SK-N-SH (cell line): ENCODE measurements around the gene STK32C. TPM values are rescaled to one million over a fixed set of nuclear protein-coding genes. Genes with fewer than 3 reads are reported as not detected.
A peak's percentile ranks its signal among the peaks of the same experiment; 100 is the strongest.

Source experiments
- CTCF ChIA-PET: fragments of 300-600, 350-600 bp; formaldehyde crosslinking; extraction: SDS; loops from one replicate; lab custom pipeline; 2021; lab: Yijun Ruan, JAX
- POLR2A ChIA-PET: fragments of 350-600 bp; sonication (Branson Sonifier 250); formaldehyde crosslinking; extraction: SDS; loops from one replicate; lab custom pipeline; 2020; ENCODE audit warnings: antibody characterized with exemption, inconsistent platforms; lab: Yijun Ruan, JAX
- DNase-seq: peaks from one replicate; pipeline ENCODE4 v3.0.0; 2012
- H2AFZ ChIP-seq: fragments of 200-600 bp; sonication (generic); 2 replicates; pipeline ENCODE4 v1.8.1; 2016; ENCODE audit warnings: antibody characterized with exemption, mild to moderate bottlenecking, low read depth
- H3F3A ChIP-seq: fragments of 200-600 bp; sonication (generic); replicated peaks from 2 replicates; pipeline ENCODE3; 2016; ENCODE audit warnings: antibody characterized with exemption, mild to moderate bottlenecking; ENCODE audit not compliant: insufficient read depth
- H3K27ac ChIP-seq, 2 experiments: fragments of 200-500 bp in 1 of 2; fragments of 200-600 bp in 1 of 2; sonication (Bioruptor generic) in 1 of 2; sonication (generic), shearing (Covaris generic) in 1 of 2; 2 replicates each; pipeline versions ENCODE4 v1.5.1 to v1.6.1; 2014 to 2016; ENCODE audit warnings: low read depth in 2 of 2, inconsistent platforms in 1 of 2, low read length in 1 of 2, mild to moderate bottlenecking in 1 of 2, mixed read lengths in 1 of 2
- H3K27me3 ChIP-seq: fragments of 200-600 bp; sonication (generic), shearing (Covaris generic); 2 replicates; pipeline ENCODE4 v1.6.1; 2016; ENCODE audit warnings: mixed run types; ENCODE audit not compliant: insufficient read depth
- H3K36me3 ChIP-seq, 2 experiments: fragments of 200-500 bp in 1 of 2; fragments of 200-600 bp in 1 of 2; sonication (Bioruptor generic) in 1 of 2; sonication (generic) in 1 of 2; replicated peaks in 1 of 2; 2 replicates each; pipeline versions ENCODE3 to v1.5.1; 2014 to 2016; ENCODE audit warnings: low read length in 1 of 2, mild to moderate bottlenecking in 1 of 2; ENCODE audit not compliant: insufficient read depth in 2 of 2, control insufficient read depth in 1 of 2
- H3K4me1 ChIP-seq, 2 experiments: fragments of 200-500 bp in 1 of 2; fragments of 200-600 bp in 1 of 2; sonication (Bioruptor generic) in 1 of 2; sonication (generic), shearing (Covaris generic) in 1 of 2; 2 replicates each; pipeline versions ENCODE4 v1.5.1 to v1.6.1; 2014 to 2016; ENCODE audit warnings: low read depth in 1 of 2, low read length in 1 of 2, mixed run types in 1 of 2; ENCODE audit not compliant: insufficient read depth in 2 of 2, control insufficient read depth in 1 of 2
- H3K4me2 ChIP-seq: fragments of 200-600 bp; sonication (generic), shearing (Covaris generic); 2 replicates; pipeline ENCODE4 v1.6.1; 2017; ENCODE audit warnings: mixed run types
- H3K4me3 ChIP-seq, 2 experiments: fragments of 200-500 bp in 1 of 2; fragments of 200-600 bp in 1 of 2; sonication (Bioruptor generic) in 1 of 2; sonication (generic), shearing (Covaris generic) in 1 of 2; 2 replicates each; pipeline versions ENCODE4 v1.5.1 to v1.8.1; 2014 to 2016; ENCODE audit warnings: low read depth in 2 of 2, inconsistent platforms in 1 of 2, low read length in 1 of 2, mild to moderate bottlenecking in 1 of 2, mixed read lengths in 1 of 2, moderate library complexity in 1 of 2
- H3K79me2 ChIP-seq: fragments of 200-600 bp; sonication (generic); 2 replicates; pipeline ENCODE4 v1.8.1; 2017; ENCODE audit warnings: mild to moderate bottlenecking; ENCODE audit not compliant: insufficient read depth
- H3K9ac ChIP-seq: fragments of 200-600 bp; sonication (generic); 2 replicates; pipeline ENCODE4 v1.6.1; 2017; ENCODE audit warnings: mixed run types
- H3K9me2 ChIP-seq: fragments of 200-600 bp; sonication (generic); 2 replicates; pipeline ENCODE4 v1.6.1; 2017; ENCODE audit warnings: mixed run types
- H3K9me3 ChIP-seq: fragments of 200-600 bp; sonication (generic); 2 replicates; pipeline ENCODE4 v1.6.1; 2017; ENCODE audit warnings: mixed run types, mild to moderate bottlenecking, moderate library complexity
- H4K20me1 ChIP-seq: fragments of 200-600 bp; sonication (generic); 2 replicates; pipeline ENCODE4 v1.6.1; 2017; ENCODE audit warnings: mild to moderate bottlenecking, mixed run types; ENCODE audit not compliant: insufficient read depth
- CHD2 ChIP-seq: fragments of 150-350 bp; IDR thresholded peaks from 2 replicates; pipeline ENCODE4 v1.6.1; 2018; ENCODE audit warnings: low read length; ENCODE audit not compliant: partially characterized antibody
- CTCF ChIP-seq: fragments of 200-600 bp; sonication (generic); IDR thresholded peaks from 2 replicates; pipeline ENCODE4 v1.6.1; 2017; ENCODE audit warnings: antibody characterized with exemption, mild to moderate bottlenecking, moderate library complexity
- FOSL2 ChIP-seq: IDR thresholded peaks from 2 replicates; pipeline ENCODE4 v1.4.0; 2012; ENCODE audit warnings: low read depth, mild to moderate bottlenecking, moderate library complexity, borderline replicate concordance
- FOXJ3 ChIP-seq: sonication (generic); formaldehyde crosslinking; IDR thresholded peaks from 2 replicates; pipeline ENCODE4 v1.5.1; 2020; ENCODE audit warnings: mild to moderate bottlenecking, missing genetic modification reagents
- GATA2 ChIP-seq: sonication (generic); formaldehyde crosslinking; IDR thresholded peaks from 2 replicates; pipeline ENCODE4 v1.5.0; 2020; ENCODE audit warnings: mild to moderate bottlenecking, missing genetic modification reagents
- IRF3 ChIP-seq: fragments of 150-350 bp; IDR thresholded peaks from 2 replicates; pipeline ENCODE4 v1.6.1; 2016; ENCODE audit warnings: mild to moderate bottlenecking, low read depth, low read length
- MEF2A ChIP-seq: IDR thresholded peaks from 2 replicates; pipeline ENCODE4 v1.4.0; 2012; ENCODE audit warnings: low read depth, borderline replicate concordance
- NFIC ChIP-seq: IDR thresholded peaks from 2 replicates; pipeline ENCODE4 v1.4.0; 2012; ENCODE audit warnings: borderline replicate concordance
- POLR2AphosphoS5 ChIP-seq: IDR thresholded peaks from 2 replicates; pipeline ENCODE4 v1.6.1; 2012; ENCODE audit warnings: low read depth, low read length
- TAF1 ChIP-seq: IDR thresholded peaks from 2 replicates; pipeline ENCODE4 v1.6.1; 2012; ENCODE audit warnings: low read depth, mild to moderate bottlenecking, low read length, moderate library complexity, borderline replicate concordance
- TEAD4 ChIP-seq: IDR thresholded peaks from 2 replicates; pipeline ENCODE4 v1.4.0; 2012; ENCODE audit warnings: mild to moderate bottlenecking, borderline replicate concordance; ENCODE audit not compliant: insufficient read depth
- USF2 ChIP-seq: fragments of 150-350 bp; IDR thresholded peaks from 2 replicates; pipeline ENCODE4 v1.6.1; 2017; ENCODE audit warnings: antibody characterized with exemption, low read length, low read depth, borderline replicate concordance
- WGBS: methylation state at CpG from one replicate; pipeline ENCODE4 v1.1.6; 2017; ENCODE audit warnings: low lambda C conversion rate; 5-methylcytosine and 5-hydroxymethylcytosine counted together
- polyA plus RNA-seq, 3 experiments: library from polyadenylated mRNA; depleted of rRNA; stranded (reverse); fragments of >200 nt; gene quantifications; 2 replicates each; pipeline ENCODE4 v1.2.3, GENCODE V29; 2012
- TF ChIP-seq, protein P1 (sequence below): IDR thresholded peaks from 2 replicates; pipeline ENCODE4 v1.4.0; 2012; ENCODE audit warnings: low read depth, borderline replicate concordance

Gene STK32C
- polyA plus RNA-seq, 1 of the 3 experiments (the other 2 are of a cell fraction): 27.8 TPM

GRCh38 chr10:132241086-132241485 is 66.7 kb downstream of the STK32C start:
- Histone ChIP-seq H3K9me3 (no peaks in the 10 kb centered on the region), H3K4me1 (peaks cover 0 to 75% of the 10 kb centered on the region in 2 experiments; a peak in 1 of 4 replicates), H3K36me3 (no peaks in the 10 kb centered on the region), H3K27me3 (no peaks in the 10 kb centered on the region), H3K9me2 (no peaks in the 10 kb centered on the region), H3K27ac (peak overlapping the region in 1 of 2 experiments; percentile 99; a peak in 2 of 4 replicates), H3K4me2 (no peak overlapping the region), H4K20me1 (no peaks in the 10 kb centered on the region), H3K4me3 (no peak overlapping the region), H3F3A (no peaks in the 10 kb centered on the region), H3K79me2 (no peaks in the 10 kb centered on the region), H3K9ac (no peak overlapping the region), H2AFZ (no peak overlapping the region)
- TF ChIP-seq GATA2 (CRISPR knock-in tag): no peak
- no peak for TF ChIP-seq NFIC
- TF ChIP-seq MEF2A: no peak
- no peak for TF ChIP-seq FOXJ3 (CRISPR knock-in tag)
- TF ChIP-seq CTCF: no peak
- TF ChIP-seq TAF1: no peak
- TF ChIP-seq POLR2AphosphoS5: no peak
- TF ChIP-seq TEAD4: no peak
- no peak for TF ChIP-seq CHD2
- no peak for TF ChIP-seq IRF3
- TF ChIP-seq FOSL2: no peak
- TF ChIP-seq, protein P1, sequence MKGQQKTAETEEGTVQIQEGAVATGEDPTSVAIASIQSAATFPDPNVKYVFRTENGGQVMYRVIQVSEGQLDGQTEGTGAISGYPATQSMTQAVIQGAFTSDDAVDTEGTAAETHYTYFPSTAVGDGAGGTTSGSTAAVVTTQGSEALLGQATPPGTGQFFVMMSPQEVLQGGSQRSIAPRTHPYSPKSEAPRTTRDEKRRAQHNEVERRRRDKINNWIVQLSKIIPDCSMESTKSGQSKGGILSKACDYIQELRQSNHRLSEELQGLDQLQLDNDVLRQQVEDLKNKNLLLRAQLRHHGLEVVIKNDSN: no peak
- TF ChIP-seq USF2: no peak
- POLR2A ChIA-PET: no interaction called here
- DNase-seq: no peak
- CTCF ChIA-PET: interaction anchor here (2.4 kb wide), 1 partner anchor 23 kb away, joined by 5 read pairs; no protein-coding TSS in a partner anchor
- 89% methylated on average over 10 of the region's 13 CpGs for WGBS
